MM.1S (cell line): ENCODE data around the gene PTPRN2.

Experiments used
- CTCF ChIP-seq: fragments of 300-600 bp; sonication (generic); IDR thresholded peaks from 2 replicates; pipeline ENCODE4 v1.5.1; 2016; ENCODE audit warnings: antibody characterized with exemption, low read length, mixed read lengths
- EZH2 ChIP-seq: fragments of 300-600 bp; sonication (generic); optimal IDR thresholded peaks from 2 replicates; pipeline ENCODE3; 2017; ENCODE audit warnings: low read depth, mild to moderate bottlenecking, antibody characterized with exemption, low read length, mixed read lengths

DNA sequence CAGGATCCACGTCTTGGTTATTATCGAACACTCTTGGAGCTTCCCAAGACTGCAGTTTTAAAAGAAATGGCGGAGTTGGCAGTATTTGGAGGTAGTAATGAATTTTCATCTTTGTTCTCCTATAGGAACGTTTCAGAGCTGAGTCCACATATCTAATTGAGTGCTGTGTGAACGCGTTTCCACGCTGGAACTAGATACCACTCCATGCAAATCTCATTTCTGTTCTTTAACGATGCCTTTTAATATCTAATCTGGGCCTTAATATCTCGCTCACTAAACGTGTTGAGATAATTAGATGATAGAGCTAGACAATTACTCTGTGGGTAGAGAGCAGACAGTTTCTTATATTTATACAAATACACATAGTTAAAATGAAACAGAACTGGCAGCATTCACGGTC is 727.2 kb downstream of the PTPRN2 start:
- TF ChIP-seq CTCF (no peak), EZH2 (no peak)
